HG02678 (cell line): ENCODE results near the gene DSTYK.
"Not testable (repeated sequence)": the region's sequence is repeated elsewhere in the genome, so short reads cannot be mapped to it uniquely, and the experiment has no call there.

Experiments
- ATAC-seq: cut with Tn5 transposase; IDR thresholded peaks from one replicate; pipeline ENCODE4 v1.9.1; 2021; ENCODE audit warnings: mild to moderate bottlenecking, moderate library complexity; ENCODE audit not compliant: unreplicated experiment

Gene DSTYK

DNA sequence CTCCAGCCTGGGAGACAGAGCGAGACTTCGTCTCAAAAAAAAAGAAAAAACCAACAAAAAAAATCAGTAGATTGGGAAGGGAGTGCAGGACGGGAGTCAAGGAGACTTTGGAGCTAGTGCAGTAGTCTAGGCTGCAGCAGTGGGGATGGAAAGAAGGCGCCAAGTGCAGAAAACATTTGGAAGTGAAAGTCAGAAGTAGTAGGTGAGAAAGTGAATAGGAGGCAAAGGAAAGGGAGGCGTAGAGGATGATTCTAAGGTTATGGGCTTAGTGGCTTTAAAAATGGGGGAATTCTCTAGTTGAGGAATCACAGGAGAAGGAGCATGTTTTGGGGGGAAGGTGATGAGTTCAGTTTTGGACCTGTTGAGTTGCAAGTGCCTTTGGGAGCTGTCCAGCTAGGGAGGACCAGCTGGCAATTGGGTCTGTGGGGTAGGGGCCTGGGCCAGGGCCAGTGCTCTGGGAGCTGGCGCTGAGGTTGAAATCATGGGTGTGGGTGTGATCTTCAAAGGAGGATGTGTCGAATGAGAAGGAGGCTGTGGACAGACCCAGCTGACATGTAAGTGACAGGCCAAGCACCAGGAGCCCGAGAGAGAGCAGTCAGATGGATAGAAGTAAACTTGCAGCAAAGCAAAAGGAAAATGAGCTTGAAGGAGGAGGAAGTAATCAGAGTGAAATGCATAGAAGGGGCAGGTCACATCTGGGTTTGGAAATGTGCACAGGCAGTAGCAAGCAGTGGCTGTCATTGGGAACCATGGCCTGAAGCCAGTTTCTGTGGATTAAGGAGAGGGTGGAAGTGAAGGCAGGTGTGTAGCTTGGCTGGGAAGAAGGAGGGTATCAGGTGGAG is 32.1 kb upstream of the DSTYK start:
- no peak for ATAC-seq

DNA sequence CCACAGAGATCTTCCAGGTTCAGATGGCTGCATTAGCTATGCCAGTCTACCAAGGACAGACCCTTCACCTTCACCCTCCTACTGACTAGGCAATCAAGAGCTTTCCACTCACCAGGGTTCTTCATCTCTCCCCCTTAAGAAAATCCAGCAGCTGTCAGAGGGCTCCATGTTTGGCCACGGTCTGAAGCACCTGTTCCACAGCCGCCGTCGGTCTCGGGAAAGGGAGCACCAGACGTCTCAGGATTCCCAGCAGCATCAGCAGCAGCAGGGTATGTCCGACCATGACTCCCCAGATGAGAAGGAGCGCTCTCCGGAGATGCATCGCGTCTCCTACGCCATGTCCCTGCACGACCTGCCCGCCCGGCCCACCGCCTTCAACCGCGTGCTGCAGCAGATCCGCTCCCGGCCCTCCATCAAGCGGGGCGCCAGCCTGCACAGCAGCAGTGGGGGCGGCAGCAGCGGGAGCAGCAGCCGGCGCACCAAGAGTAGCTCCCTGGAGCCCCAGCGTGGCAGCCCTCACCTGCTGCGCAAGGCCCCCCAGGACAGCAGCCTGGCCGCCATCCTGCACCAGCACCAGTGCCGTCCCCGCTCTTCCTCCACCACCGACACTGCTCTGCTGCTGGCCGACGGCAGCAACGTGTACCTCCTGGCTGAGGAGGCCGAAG is 30.0 kb upstream of the DSTYK start:
- no peak for ATAC-seq

DNA sequence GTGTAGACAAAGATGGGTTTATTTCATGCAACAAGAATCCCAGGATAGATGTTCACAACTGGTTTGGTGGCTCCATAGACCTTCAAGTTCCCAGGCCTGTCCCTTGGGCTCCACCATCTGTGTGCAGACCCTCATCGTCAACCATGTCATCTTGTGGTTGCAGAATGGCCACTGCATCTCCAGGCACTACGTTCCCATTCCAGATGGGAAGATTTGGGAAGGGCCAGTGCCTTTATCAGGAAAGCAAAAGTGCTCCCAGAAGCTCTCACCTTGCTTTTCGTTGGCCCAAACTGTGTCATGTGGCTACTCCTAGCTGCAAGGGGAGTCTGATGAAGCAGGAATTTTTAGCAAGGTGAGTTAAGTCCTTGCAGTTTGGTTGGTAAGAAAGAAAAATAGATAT is 29.1 kb upstream of the DSTYK start:
- no peak for ATAC-seq

DNA sequence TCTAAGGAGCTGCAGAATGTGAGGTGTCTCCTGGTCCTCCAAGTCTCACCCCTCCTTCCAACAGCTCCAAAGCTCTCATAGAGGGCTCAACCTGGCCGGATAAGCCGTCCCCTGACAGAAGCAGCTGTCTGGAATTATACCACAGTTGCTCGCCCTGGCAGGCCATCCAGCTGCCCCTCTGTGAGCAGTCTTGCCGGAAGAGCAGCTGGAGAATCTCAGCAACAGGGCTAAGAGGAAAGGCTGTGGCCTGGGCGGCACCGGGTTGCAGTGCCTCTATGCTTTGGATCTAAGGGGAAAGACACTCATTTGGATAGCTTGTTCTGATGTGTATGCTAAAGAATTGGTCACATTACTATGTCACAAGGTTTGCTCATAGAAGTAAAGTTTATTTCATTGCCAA is 28.6 kb upstream of the DSTYK start:
- no peak for ATAC-seq

DNA sequence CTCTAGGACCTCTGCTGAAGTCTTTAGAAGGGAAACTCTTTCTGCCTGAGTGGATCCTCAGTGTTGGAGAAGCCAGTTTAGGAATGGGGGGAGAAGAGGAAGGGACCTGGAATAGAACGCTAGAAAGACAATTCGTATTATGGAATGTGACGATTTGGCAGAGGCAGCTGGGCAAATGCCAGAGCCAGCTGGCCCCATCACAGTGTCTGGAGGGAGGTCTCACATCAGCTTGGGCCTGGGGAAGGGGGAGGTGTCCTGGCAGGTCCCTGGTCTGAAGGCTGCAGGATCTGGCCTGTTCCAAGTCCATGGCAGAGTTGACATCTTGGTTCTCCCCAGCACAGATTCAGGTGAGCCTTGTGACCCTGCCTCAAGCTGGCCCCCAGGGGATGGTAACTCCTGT is 27.6 kb upstream of the DSTYK start:
- no peak for ATAC-seq

DNA sequence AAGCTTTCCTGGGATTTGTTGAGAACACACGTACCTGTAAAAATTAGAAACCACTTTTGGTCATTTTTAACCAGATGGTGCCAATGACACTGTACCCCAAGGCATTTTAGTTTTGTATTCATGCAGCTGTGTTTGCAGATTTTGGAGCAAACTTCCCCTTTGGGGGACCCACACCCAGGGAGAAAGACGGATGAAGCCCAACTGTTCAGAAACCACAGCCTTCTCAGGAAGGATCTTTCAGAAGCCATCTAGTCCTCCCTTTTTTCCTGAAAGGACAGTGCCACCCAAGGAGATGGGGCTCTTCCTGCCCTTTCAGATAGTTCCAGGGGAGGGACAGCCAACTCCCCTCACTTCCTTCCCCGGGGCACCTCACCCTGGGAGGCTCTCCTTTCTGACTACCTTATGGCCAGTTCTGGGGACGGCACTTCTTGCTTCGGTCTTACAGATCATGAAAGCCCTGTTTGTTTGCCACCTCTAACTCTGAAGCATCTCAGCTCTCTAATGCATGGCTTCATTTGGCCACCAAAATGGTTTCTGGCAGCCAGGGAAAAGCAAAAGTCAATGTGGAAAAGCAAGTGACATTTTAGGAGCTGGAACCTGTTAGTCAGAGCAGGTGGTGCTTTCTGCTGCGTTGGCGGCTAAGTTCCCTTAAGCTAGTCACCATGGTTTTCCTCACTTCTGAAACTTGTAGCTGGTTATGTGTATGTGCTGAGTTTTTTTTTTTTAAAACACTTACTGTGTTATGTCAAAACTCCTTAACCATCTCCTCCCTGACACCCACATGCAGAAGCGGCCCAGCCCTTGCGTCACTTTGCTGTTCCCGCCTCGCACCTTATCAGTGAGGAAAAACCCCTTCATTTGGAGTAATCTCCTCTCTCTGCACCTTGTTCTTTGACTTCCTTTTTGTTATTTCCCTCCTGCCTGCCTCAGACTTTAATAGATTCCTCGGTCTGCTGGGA is 26.3 kb upstream of the DSTYK start:
- no peak for ATAC-seq

DNA sequence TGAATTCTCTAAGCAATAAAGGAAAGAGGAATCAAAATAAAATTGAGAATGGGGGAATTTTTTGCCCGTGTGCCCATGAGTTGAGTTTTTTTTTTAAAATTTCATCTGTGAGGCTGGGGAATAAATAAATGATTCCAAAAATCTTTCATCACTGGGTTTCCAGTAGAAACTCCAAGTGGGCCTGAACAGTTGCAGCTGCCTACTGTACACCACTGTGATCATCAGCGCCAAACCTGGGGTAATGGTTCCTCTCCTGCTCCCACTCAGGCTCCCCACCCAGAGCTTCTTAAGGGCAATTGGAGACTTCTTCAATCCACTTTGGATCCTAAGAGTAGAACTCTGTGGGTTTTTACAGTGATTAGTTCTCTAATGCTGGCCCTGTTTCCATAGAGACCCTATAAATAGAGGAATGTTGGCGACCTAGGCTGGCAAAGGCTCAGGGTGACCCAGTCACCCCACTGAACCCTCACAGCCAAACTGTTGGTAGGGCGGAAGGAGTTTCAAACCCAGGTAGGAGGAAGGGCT is 25.5 kb upstream of the DSTYK start:
- no peak for ATAC-seq

DNA sequence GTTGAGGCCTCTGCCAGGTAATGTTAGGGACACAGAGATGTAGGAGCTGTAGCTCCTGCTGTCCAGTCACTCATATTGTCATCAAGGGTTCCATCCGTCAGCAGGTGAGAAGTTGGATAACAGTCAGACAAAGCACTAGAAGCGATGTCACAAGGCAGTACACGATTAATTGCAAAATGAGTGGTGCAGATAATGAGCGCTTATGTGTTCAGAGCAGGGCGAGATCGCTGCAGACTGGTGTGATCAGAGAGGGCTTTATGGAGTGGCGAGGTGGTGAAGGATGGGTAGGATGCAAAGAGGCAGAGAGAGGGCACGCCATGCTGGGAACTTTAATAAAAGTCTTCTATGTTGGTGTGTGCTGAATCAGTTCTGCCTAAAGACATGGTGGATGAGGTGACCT is 25.0 kb upstream of the DSTYK start:
- ATAC-seq = no peak

DNA sequence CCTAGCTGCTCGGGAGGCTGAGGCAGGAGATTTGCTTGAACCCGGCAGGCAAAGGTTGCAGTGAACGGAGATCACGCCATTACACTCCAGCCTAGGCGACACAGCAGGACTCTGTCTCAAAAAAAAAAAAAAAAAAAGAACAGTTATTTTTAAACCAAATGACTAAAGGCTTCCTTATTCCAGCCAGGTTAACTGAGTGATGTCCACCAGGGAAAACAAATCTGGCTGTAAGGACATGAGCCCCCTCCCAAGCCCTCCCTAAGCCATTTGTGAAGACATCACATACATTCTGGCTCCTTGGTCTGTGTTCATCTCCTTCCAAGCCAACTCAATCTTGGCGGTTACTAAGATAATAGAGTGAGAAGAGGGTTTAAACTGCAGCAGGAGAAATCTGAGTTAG is 24.4 kb upstream of the DSTYK start:
- ATAC-seq = no peak

DNA sequence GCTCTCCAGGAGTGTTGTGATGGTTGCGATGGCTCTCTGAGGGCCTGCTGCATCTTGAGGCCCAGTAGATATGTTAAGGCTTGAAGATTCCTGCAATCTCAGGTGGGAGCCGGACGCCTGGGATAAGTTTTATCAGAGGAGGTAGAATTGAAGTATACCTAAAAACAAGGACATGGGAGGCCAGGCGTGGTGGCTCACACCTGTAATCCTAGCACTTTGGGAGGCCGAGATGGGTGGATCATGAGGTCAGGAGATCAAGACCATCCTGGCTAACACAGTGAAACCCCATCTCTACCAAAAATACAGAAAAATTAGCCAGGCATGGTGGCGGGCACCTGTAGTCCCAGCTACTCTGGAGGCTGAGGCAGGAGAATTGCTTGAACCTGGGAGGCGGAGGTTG is 22.5 kb upstream of the DSTYK start:
- not testable (repeated sequence) for ATAC-seq

DNA sequence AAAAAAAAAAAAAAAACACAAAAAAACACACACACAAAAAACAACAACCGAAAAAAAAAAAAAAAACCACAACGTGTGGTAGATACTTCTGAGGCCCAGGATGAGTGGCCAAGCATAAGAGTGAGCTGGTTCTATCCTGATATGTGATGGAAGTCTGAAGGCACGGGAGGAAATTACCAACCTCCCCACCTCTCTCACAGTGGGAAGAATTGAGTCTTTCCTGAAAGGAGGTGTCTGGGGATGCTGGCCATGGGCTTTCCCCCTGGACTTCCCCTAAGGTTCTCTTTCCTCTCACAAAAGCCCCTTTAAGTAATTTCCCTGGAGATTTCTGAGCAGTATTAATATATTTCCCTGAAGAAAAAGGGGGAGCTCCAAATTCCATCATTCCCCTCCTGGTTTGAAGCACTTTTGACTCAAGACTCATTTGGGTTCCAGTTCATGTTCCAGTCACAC is 21.5 kb upstream of the DSTYK start:
- no peak for ATAC-seq

DNA sequence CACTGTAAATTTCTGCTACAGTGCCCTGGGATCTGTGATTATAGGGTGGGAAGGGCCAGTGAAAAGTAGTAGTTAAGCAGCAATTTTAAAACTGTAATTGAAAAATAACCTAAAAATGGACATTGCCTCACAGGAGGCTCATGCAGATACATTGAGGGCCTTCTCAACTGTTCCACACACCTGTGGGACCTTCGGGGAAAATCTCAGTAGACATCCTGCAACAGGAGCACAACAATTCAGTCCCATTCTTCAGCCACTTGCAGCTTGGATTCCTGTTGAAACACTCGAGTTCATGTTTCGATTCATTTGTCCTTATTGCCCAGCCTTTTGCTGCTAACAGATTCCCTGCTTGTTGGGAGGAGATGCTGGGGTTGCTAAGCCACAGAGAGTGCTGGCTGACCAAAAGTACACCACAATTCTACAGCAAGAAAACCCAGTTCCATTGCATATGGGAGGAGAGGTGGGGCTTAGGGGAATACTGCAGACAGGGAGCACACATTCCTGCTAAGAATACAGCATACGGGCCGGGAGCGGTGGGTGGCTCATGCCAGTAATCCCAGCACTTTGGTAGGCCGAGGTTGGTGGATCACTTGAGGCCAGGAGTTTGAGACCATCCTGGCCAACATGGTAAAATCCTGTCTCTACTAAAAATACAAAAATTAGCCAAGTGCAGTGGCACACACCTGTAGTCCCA is 20.8 kb upstream of the DSTYK start:
- ATAC-seq = no peak

DNA sequence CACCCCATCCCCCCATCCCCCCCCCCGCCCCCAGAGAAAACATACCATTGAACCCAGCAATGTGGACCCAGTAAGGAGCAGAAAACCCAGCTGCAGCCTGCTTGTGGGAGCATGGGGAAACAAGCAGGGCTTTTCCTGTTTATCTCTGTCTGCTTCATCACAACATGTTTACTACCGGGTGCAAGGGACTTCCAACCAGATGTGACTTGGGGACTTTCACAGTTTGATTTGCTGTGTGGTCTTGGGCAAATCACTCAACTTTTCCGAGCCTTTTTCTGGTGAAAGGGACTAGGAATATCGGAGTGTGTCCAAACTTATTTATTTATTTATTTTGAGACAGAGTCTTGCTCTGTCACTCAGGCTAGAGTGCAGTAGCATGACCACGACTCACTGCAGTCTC is 19.5 kb upstream of the DSTYK start:
- ATAC-seq = no peak

DNA sequence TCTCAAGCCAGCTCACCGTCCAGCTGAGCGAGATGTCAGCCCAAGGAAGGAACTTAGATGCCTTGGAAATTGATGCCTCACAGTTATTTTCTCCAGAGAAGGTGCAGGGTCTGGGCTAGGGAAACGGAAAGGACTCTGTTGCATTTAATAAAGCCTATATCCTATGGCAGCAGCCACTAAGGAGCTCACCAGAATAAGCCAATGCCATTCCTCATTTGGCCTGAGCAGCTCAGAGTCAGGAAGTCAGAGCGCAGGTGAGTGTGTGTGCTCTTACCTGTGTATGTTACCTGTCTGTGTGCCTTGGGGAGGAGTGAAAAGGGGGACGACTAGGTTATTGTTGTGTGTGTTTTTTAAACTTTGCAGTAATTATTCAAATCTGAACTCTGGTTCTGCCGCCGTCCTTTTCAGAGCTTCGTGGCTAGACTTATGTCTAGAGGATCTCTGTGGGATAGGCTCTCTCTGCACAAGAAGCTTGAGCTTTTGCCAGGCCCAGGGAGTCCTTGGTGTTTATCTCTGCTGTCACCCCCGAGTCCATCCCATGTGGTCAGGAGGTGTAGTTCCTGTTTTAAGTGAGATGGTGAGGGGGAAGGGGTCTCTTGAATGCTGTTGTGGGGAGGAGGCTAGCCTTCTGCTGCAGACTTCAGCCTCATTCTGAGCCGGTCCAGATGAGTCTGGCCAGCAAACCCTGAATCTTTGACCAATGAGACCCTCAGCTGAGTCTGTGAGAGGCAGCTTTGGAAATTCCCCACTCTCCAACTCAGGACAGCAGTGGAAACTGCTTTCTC is 18.6 kb upstream of the DSTYK start:
- no peak for ATAC-seq

DNA sequence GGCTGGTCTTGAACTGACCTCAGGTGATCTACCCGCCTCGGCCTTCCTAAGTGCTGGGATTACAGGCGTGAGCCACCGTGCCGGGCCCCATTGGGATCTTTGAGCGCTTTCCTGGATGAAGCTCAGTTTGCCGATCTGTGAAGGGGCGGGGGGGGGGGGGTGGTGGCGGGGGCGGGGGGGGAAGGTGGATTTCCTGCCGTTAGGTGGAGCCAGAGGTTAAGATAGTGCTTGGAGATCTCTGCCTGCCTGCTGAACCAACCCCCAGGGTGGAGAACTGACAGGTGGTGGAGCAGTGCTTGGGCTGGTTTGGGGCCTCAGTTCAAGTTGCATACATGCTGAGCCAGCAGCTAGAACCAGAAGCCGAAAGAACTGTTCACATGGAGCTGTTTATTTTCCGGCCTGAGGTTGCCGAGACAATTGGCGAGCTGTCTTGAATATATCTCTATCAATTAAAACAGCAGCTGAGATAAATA is 17.9 kb upstream of the DSTYK start:
- no peak for ATAC-seq

DNA sequence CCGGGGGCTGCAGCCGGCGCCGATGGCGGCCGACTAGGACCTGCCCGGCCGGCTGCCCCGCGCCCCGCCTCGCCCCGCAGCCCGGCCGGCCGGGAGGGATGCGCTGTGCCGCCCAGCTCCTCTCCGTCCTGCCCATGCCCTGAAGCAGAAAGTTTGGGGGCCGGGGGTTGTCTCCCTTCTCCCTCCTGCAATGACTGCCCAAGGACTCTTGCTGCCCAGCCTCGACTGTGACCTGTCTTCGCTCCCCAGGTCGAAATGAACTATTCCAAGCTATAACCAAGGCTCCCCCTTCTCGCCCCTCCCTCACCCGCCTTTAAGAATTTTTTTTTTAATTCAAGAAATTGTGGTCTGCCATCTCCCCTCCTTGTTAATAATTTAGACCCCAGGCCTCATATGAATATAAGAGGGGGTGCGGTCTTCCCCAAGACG is 16.6 kb upstream of the DSTYK start:
- ATAC-seq = no peak

DNA sequence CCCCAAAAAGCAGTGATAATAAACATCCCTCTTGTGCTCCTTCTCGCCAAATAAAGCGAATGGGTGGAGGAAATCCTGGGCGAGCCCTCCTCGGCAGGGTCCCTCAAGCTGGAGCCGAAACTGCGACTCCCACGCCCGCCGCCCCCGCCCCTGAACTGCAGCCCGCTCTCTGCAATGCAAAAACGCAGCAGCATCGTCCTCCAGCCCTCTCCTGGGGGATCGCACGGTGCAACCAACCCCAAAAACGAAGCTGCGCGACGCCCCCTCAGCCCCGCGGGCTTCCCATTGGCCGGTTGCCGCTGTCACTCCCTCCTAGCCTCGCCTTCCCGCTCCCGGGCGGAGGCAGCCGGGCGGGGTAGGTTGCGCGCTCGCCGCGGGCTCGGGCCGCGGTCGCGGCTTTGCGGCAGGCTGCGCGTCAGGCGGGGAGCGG is 16.1 kb upstream of the DSTYK start, which contains the start of gene TMCC2:
Gene TMCC2, plus strand, starts transcription at position 363 of the 430 bp plus-strand sequence. CDS start 619 bp downstream, outside the sequence.
- ATAC-seq = no peak

DNA sequence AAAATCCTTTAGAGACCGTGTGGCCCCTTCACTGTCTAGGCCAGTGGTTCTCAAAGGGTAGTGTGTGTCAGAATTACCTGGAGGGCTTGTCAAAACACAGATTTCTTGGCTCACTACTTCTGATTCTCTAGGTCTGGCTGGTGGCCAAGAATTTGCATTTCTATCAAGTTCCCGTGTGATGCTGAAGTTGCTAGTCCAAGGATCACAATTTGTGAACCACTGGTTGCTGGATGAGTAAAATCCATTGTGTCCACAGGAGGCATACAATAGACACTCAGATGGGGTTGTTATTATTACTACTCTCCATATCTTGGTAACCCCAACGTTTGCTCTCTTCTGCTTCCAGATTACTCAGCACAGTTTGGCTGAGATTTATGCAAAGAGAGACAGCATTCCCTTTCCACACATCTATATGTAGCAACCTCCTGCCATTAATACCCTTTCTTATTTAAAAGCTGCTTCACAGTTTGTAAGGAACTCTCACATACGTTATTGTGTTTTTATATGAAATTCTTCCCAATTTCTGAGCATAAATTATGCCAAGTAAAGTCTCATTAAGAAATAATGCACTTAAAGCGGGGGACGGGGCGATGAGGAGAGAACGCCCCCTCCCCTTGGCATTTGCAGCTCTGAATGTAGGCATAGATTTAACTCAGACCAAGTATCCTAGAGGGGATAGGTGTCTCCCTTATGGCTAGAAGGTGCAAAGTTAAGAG is 15.5 kb upstream of the DSTYK start:
- ATAC-seq = no peak
